ACHN (cell line): ENCODE data around the gene KRTAP19-1.

Experiments used
- DNase-seq: peaks from one replicate; pipeline ENCODE4 v3.0.0-alpha.2; 2015
- in situ Hi-C: cut with HindIII; loops from 2 replicates; pipeline ENCODE4 v1.10.0; 2017; ENCODE audit warnings: low sequenced_read_pairs, low pct_ligation_motif_present, low pct_unique_long_range_greater_than_20kb

KRTAP19-1 gene

DNA sequence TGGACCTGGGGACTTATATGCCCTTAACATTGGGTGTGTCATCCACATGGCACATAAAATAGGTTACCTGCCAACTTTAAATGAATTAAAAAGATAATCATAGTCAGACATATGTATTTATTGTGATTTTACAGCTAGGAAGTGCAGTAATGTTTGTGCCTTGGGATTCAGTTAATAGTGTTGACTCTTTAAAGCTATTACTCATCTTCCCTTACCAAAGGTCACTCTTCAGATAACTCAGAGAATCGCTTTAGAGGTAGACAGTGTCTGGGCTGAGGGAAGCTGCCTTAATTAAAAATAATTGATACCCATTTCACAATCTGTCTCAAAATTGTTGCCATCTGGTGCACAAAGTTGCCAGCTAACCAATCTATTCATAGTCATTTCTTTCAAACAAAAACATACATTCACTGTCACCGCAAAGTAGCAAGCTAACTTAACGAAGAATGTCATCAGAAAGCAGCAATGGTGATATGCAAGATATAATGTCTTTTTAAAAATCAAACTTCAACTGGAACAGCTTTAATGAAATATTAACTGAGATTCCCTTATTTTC, 43.1 kb downstream of the KRTAP19-1 start:
- in situ Hi-C loops, result no loop called here
- no peak for DNase-seq

DNA sequence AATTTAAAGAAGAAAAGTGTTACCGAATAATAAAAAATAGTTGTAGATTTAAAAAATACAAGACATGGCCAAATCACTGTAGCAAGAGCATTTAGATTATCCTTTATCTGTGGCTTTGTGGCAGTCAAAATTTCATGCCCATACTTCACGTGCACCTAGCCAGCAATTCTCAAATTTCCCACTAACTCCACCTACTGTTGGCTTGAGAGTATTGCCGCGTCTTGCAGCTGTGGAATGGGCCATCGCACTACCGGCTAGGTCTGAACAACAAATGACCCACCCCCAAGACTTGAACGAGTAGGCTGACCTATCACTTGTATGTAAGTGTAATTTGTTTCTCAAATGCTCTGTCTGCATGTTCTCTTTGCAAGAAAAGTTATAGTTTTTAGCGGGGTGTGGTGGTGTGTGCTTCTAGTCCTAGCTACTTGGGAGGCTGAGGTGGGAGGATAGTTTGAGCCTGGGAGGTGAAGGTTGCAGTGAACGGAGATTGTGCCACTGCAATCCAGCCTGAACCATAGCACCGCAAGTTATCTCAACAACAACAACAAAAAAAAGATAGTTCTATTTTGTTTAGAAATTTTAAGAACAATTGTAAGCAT, 46.0 kb downstream of the KRTAP19-1 start:
- peak; percentile 46 for DNase-seq
- in situ Hi-C loops, result no loop called here

DNA sequence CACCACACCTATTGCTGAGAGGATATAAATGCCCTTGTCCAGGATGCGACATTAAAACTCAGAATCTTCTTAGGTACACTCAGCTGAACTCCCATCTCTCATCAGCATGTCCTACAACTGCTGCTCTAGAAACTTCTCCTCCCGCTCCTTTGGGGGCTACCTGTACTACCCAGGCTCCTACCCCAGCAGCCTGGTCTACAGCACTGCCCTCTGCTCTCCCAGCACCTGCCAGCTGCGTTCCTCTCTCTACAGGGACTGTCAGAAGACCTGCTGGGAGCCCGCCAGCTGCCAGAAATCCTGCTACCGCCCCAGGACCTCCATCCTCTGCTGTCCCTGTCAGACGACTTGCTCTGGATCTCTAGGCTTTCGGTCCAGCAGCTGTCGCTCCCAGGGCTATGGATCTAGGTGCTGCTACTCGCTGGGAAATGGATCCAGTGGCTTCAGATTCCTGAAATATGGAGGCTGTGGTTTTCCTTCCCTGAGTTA, 50.0 kb downstream of the KRTAP19-1 start, which contains the start of gene KRTAP13-4:
Gene KRTAP13-4, plus strand, starts transcription at position 51 of the 486 bp plus-strand sequence. Its CDS starts 56 bp downstream, at position 107.
- DNase-seq, result no peak
- in situ Hi-C loops, result no loop called here
